PC-3 (cell line): ENCODE data around the gene CEACAM20. TPM values are rescaled to one million over a fixed set of nuclear protein-coding genes. Genes with fewer than 3 reads are reported as not detected.

Source experiments
- ATAC-seq: fragments of 200-7000 bp; cut with Tn5 transposase; 2 replicates; pipeline ENCODE4 v1.9.1; 2020; ENCODE audit warnings: mild to moderate bottlenecking, moderate library complexity
- BruUV-seq: library from RNA; stranded (reverse); fragments of 400-500 nt; replicated peaks from 2 replicates; lab custom pipeline; 2021; lab: Mats Ljungman, UMichigan
- CTCF ChIA-PET: fragments of 300-600 bp; sonication (Branson Sonifier 250); formaldehyde crosslinking; loops from one replicate; lab custom pipeline; 2022; ENCODE audit warnings: antibody characterized with exemption; lab: Charles Lee
- POLR2A ChIA-PET: fragments of 300-600 bp; sonication (Branson Sonifier 250); formaldehyde crosslinking; loops from one replicate; lab custom pipeline; 2022; ENCODE audit warnings: antibody characterized with exemption; ENCODE audit not compliant: unreplicated experiment; lab: Charles Lee
- DNase-seq: peaks from one replicate; pipeline ENCODE4 v3.0.0-alpha.2; 2015
- H2AFZ ChIP-seq: fragments of 300-600 bp; sonication (generic); 2 replicates; pipeline ENCODE4 v1.6.0; 2016; ENCODE audit warnings: antibody characterized with exemption, low read length
- H3F3A ChIP-seq: fragments of 300-600 bp; sonication (generic); one replicate; pipeline ENCODE4 v1.6.0; 2017; ENCODE audit warnings: antibody characterized with exemption, low read length, control low read depth, mild to moderate bottlenecking; ENCODE audit not compliant: unreplicated experiment
- H3K27ac ChIP-seq: fragments of 300-600 bp; sonication (generic); 2 replicates; pipeline ENCODE4 v1.5.1; 2016; ENCODE audit warnings: mild to moderate bottlenecking, low read length
- H3K27me3 ChIP-seq: fragments of 300-600 bp; sonication (generic); 2 replicates; pipeline ENCODE4 v1.6.1; 2016; ENCODE audit warnings: low read length, mixed read lengths
- H3K36me3 ChIP-seq: fragments of 300-600 bp; sonication (generic); 2 replicates; pipeline ENCODE4 v1.6.1; 2016; ENCODE audit warnings: low read depth, mixed run types, low read length, mixed read lengths
- H3K4me1 ChIP-seq: fragments of 300-600 bp; sonication (generic); 2 replicates; pipeline ENCODE4 v1.5.1; 2016; ENCODE audit warnings: low read length; ENCODE audit not compliant: insufficient read depth
- H3K4me2 ChIP-seq: fragments of 300-600 bp; sonication (generic); 2 replicates; pipeline ENCODE4 v1.6.0; 2016; ENCODE audit warnings: low read length
- H3K4me3 ChIP-seq: fragments of 300-600 bp; sonication (generic); 2 replicates; pipeline ENCODE4 v1.5.1; 2016; ENCODE audit warnings: mild to moderate bottlenecking, low read length, mixed read lengths
- H3K79me2 ChIP-seq: fragments of 300-600 bp; sonication (generic); 2 replicates; pipeline ENCODE4 v1.6.1; 2017; ENCODE audit warnings: low read length, mixed read lengths
- H3K9ac ChIP-seq: fragments of 300-600 bp; sonication (generic); 2 replicates; pipeline ENCODE4 v1.6.0; 2016; ENCODE audit warnings: mild to moderate bottlenecking, low read length
- H3K9me2 ChIP-seq: fragments of 300-600 bp; sonication (generic); replicated peaks from 2 replicates; pipeline ENCODE4 v1.6.1; 2016; ENCODE audit warnings: mixed run types, low read length, mixed read lengths
- H3K9me3 ChIP-seq: fragments of 300-600 bp; sonication (generic); 2 replicates; pipeline ENCODE4 v1.6.1; 2016; ENCODE audit warnings: low read length, mixed read lengths
- H4K20me1 ChIP-seq: fragments of 300-600 bp; sonication (generic); 2 replicates; pipeline ENCODE4 v1.6.1; 2016; ENCODE audit warnings: low read length, mixed read lengths
- EZH2 ChIP-seq: fragments of 300-600 bp; sonication (generic); IDR thresholded peaks from one replicate; pipeline ENCODE4 v1.6.1; 2017; ENCODE audit warnings: antibody characterized with exemption, mild to moderate bottlenecking, low read length; ENCODE audit not compliant: unreplicated experiment
- EZH2phosphoT487 ChIP-seq: fragments of 300-600 bp; sonication (generic); IDR thresholded peaks from 2 replicates; pipeline ENCODE4 v1.6.1; 2018; ENCODE audit warnings: mild to moderate bottlenecking, antibody characterized with exemption, low read length, borderline replicate concordance
- intact Hi-C: fragments of 100-400 bp; cut with micrococcal nuclease; formaldehyde crosslinking; loops from 2 replicates; pipeline ENCODE4 v1.9.0; 2023
- total RNA-seq: library from RNA; depleted of rRNA; stranded (reverse); fragments of >200 nt; gene quantifications from 2 replicates; pipeline ENCODE4 v1.2.3, GENCODE V29; 2014
- TF ChIP-seq, protein P1 (sequence below): fragments of 300-600 bp; sonication (generic); conservative IDR thresholded peaks from 2 replicates; pipeline ENCODE4 v1.5.1; 2017; ENCODE audit warnings: antibody characterized with exemption, low read depth, mild to moderate bottlenecking, low read length

CEACAM20 gene
- total RNA-seq, 1 experiment from 2014 or later, result not detected

DNA sequence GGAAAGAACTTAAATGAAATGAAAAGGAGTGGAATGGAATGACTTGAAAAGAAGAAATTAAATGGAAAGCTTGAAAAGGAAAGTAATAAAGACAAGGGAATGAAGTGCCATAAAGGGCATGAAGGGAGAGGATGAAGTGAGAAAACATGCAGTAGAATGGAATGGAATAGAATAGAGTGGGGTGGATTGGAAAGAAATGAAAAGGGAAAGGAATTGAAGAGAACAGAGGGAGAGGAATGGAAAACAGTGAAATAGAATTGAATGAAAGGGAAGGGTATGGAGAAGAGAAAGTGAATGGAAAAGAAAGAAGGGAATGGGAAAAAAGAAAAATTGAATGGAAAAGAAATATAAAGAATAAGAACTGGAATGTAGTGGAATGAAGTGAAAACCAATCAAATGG lies 20.0 kb downstream of the CEACAM20 start:
- H3K9me3 ChIP-seq, result no peaks in the 10 kb centered on the region

DNA sequence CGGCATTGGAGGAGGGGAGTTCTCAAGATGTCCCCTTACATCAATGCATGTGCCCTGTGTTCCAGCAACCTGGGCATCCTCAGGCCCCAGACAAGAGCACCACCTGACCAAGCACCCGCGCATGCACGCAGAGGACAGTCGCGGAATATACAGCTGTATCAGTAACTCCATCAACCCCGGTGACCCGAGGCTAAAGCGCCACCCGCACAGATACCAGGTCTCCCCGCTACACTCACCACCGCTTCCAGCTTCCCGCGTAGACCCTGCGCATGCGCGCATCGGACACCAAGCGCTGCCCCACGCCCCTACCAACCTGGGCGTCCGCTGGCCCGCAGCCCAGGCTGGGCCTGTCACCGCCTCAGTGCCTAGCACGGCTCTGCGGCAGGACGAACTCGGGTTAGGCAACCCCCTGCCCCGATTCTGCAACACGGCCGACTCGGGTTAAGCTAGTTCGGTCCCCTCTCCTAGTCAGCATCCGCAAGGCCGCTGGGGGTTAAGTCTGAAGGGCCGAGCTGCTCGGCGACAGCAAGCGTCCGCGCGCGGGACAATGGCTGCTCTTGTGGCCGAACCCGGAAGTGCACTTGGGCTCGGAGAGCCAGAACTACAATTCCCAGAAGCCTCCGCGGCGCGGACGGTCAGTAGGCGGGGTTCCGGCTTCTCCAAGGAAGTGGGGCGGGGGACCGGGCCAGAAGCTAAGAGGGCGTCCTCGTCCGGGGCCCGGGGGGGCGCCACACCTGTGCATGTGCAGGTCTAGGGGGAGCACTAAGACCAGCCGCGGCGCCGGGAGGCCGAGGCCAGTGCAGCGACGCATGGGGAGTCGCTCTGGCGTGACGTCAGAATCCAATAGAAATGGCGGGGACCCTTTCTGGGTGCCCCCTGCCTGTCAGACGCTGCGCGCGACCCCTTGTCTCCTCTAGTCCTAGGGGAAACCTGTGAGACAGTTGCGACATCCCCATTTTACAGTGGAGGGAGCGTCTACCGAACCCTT lies 29.2 kb downstream of the CEACAM20 start, which contains the start of gene ZNF180:
TSS of gene ZNF180 (minus strand) at position 561 of the 988 bp plus-strand sequence. CDS start 3,188 bp downstream, outside the sequence.
- Histone ChIP-seq H3K4me3 (peak within 1 kb of the TSS; percentile 82), H3K9me2 (no peaks in the 10 kb centered on the region), H3K27ac (peak within 1 kb of the TSS; percentile 54), H3F3A (no peaks in the 10 kb centered on the region), H4K20me1 (no peaks in the 10 kb centered on the region), H3K9ac (peak within 1 kb of the TSS; percentile 90), H3K36me3 (peaks cover 39% of the 10 kb centered on the region), H3K79me2 (peaks cover 34% of the 10 kb centered on the region), H2AFZ (peak within 1 kb of the TSS; percentile 86), H3K27me3 (no peaks in the 10 kb centered on the region), H3K9me3 (no peaks in the 10 kb centered on the region; the same call in 1 of the 2 replicates), H3K4me1 (peaks cover 8% of the 10 kb centered on the region; the same call in 1 of the 2 replicates), H3K4me2 (peak within 1 kb of the TSS; percentile 90)
- ChIA-PET POLR2A (interaction anchor here (0.6 to 0.7 kb wide), 2 partner anchors 89 to 386 kb away, joined by 4 read pairs; no protein-coding TSS in a partner anchor), CTCF (no interaction called here)
- intact Hi-C loops, result no loop called here
- peak; percentile 89 for ATAC-seq
- DNase-seq, result peak; percentile 90
- BruUV-seq, result no TSS peak
- TF ChIP-seq, protein P1, sequence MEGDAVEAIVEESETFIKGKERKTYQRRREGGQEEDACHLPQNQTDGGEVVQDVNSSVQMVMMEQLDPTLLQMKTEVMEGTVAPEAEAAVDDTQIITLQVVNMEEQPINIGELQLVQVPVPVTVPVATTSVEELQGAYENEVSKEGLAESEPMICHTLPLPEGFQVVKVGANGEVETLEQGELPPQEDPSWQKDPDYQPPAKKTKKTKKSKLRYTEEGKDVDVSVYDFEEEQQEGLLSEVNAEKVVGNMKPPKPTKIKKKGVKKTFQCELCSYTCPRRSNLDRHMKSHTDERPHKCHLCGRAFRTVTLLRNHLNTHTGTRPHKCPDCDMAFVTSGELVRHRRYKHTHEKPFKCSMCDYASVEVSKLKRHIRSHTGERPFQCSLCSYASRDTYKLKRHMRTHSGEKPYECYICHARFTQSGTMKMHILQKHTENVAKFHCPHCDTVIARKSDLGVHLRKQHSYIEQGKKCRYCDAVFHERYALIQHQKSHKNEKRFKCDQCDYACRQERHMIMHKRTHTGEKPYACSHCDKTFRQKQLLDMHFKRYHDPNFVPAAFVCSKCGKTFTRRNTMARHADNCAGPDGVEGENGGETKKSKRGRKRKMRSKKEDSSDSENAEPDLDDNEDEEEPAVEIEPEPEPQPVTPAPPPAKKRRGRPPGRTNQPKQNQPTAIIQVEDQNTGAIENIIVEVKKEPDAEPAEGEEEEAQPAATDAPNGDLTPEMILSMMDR, result no peak
- no peak for TF ChIP-seq EZH2phosphoT487

More for the DNA sequence above, 20.0 kb downstream of the CEACAM20 start:
- no peaks in the 10 kb centered on the region for H3K79me2 ChIP-seq
- no peaks in the 10 kb centered on the region for H4K20me1 ChIP-seq
- H3K9me2 ChIP-seq, result no peaks in the 10 kb centered on the region
- no peak overlapping the region for H2AFZ ChIP-seq
- H3K4me1 ChIP-seq, result no peaks in the 10 kb centered on the region
- H3K4me2 ChIP-seq, result no peak overlapping the region
- no peak overlapping the region for H3K4me3 ChIP-seq
- BruUV-seq, result no TSS peak
- CTCF ChIA-PET, result no interaction called here
- ATAC-seq, result no peak
- no peak for TF ChIP-seq EZH2
- TF ChIP-seq EZH2phosphoT487, result no peak
- TF ChIP-seq, protein P1, result no peak
- H3K36me3 ChIP-seq, result no peaks in the 10 kb centered on the region
- DNase-seq, result no peak
- peaks cover 8% of the 10 kb centered on the region; the same call in 1 of the 2 replicates for H3K27me3 ChIP-seq
- POLR2A ChIA-PET, result no interaction called here
- H3K27ac ChIP-seq, result no peak overlapping the region
- intact Hi-C loops, result no loop called here
- H3F3A ChIP-seq, result no peaks in the 10 kb centered on the region
- H3K9ac ChIP-seq, result no peak overlapping the region
